ENCODE results near the gene CD82. TPM values are rescaled to one million over a fixed set of nuclear protein-coding genes. Genes with fewer than 3 reads are reported as not detected.

Gene CD82
- total and polyA plus RNA-seq, 2 donors (not counting 1 experiment from before 2014, with no cell fraction given) = 192 to 438 TPM

DNA sequence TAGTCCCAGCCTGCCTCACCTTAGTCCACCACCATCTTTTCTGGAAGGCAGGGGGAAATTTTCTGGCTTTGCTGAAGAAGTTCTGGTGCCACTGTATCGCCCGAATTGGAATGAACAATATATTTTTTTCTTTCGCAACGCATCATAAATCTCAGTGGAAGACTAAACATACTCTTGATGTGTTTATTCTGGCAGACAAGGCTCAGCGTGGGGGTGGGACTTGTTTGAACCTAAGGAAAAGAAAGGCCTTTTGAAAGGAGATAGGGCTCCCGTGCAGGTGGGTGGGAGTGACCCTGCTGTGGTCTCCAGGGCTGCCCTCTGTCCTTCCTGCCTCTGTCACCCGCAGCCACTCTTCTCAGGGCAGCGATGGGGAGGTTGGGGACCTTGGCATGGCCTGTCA, 42.5 kb downstream of the CD82 start:
- peak overlapping the region; percentile 71 for H3K4me2 ChIP-seq (replicated peaks; ENCODE audit: low read depth, low read length, poor library complexity, severe bottlenecking)
- CTCF ChIA-PET = interaction anchor here (1.1 to 2.2 kb wide), 4 partner anchors 9 to 51 kb away, joined by 4 to 10 read pairs (median 5); no protein-coding TSS in a partner anchor
- no peaks in the 10 kb centered on the region for H3K27me3 Mint-ChIP-seq
- H3K79me2 ChIP-seq (ENCODE audit: control insufficient read depth, insufficient read depth, low read length) = peaks cover 12% of the 10 kb centered on the region
- peak overlapping the region; percentile 97 to 99 for H3K27ac ChIP-seq (ENCODE audit: low read length in 2 of 2)
- no peaks in the 10 kb centered on the region for H3K27me3 ChIP-seq (replicated peaks in 1 of 4; ENCODE audit: control extremely low read depth in 1 of 4, control insufficient read depth in 3 of 4, insufficient read depth in 4 of 4, low read length in 3 of 4)
- intact Hi-C loops (cut with micrococcal nuclease) = loop anchor here (2.0 to 10.0 kb wide), 4 partner anchors 51 to 1237 kb away; partner anchors contain the start of gene CRY2
- H3K27ac Mint-ChIP-seq = peak overlapping the region; percentile 96
- no peaks in the 10 kb centered on the region for H3K9me3 Mint-ChIP-seq (ENCODE audit: insufficient read depth)
- POLR2A ChIA-PET = interaction anchor here (1.2 kb wide), 1 partner anchor 12 kb away, joined by 4 read pairs; no protein-coding TSS in a partner anchor
- peak overlapping the region; percentile 41 for H3K9ac ChIP-seq (ENCODE audit: low read length)
- H2AFZ ChIP-seq (ENCODE audit: insufficient read depth, low read depth, low read length, poor library complexity, severe bottlenecking) = no peak overlapping the region
- H3K36me3 ChIP-seq (replicated peaks in 1 of 2; ENCODE audit: control extremely low read depth in 1 of 2, control insufficient read depth in 1 of 2, extremely low read depth in 1 of 2, insufficient read depth in 2 of 2, low read length in 1 of 2) = peaks cover 2 to 44% of the 10 kb centered on the region in 2 experiments
- no peaks in the 10 kb centered on the region for H4K20me1 ChIP-seq (ENCODE audit: control insufficient read depth, insufficient read depth, low read length, poor library complexity, severe bottlenecking)
- no peak for ATAC-seq (ENCODE audit: low read depth)
- H3K9me3 ChIP-seq (ENCODE audit: control extremely low read depth in 1 of 3, control insufficient read depth in 2 of 3, insufficient read depth in 1 of 3, low read length in 2 of 3) = no peaks in the 10 kb centered on the region
- DNase-seq = no peak
- TF ChIP-seq EZH2 (IDR thresholded peaks at IDR 0.05; ENCODE audit: borderline replicate concordance, insufficient read depth, low read depth, low read length, poor library complexity, severe bottlenecking) = no peak
- TF ChIP-seq, protein P1, sequence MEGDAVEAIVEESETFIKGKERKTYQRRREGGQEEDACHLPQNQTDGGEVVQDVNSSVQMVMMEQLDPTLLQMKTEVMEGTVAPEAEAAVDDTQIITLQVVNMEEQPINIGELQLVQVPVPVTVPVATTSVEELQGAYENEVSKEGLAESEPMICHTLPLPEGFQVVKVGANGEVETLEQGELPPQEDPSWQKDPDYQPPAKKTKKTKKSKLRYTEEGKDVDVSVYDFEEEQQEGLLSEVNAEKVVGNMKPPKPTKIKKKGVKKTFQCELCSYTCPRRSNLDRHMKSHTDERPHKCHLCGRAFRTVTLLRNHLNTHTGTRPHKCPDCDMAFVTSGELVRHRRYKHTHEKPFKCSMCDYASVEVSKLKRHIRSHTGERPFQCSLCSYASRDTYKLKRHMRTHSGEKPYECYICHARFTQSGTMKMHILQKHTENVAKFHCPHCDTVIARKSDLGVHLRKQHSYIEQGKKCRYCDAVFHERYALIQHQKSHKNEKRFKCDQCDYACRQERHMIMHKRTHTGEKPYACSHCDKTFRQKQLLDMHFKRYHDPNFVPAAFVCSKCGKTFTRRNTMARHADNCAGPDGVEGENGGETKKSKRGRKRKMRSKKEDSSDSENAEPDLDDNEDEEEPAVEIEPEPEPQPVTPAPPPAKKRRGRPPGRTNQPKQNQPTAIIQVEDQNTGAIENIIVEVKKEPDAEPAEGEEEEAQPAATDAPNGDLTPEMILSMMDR (IDR thresholded peaks at IDR 0.05) = no peak
- H3K4me3 ChIP-seq (ENCODE audit: control extremely low read depth in 1 of 5, extremely low read depth in 1 of 5, insufficient read depth in 1 of 5, low read depth in 2 of 5, low read length in 4 of 5) = no peak overlapping the region
- peak overlapping the region; percentile 78 for H3K4me3 Mint-ChIP-seq
- 80% methylated on average over 4 of the region's 8 CpGs for WGBS (ENCODE audit: insufficient coverage)
- peaks cover 96 to 100% of the 10 kb centered on the region in 2 donors for H3K4me1 ChIP-seq (ENCODE audit: control insufficient read depth in 2 of 2, insufficient read depth in 2 of 2, low read length in 2 of 2)
- H3K4me1 Mint-ChIP-seq = peaks cover 94% of the 10 kb centered on the region

DNA sequence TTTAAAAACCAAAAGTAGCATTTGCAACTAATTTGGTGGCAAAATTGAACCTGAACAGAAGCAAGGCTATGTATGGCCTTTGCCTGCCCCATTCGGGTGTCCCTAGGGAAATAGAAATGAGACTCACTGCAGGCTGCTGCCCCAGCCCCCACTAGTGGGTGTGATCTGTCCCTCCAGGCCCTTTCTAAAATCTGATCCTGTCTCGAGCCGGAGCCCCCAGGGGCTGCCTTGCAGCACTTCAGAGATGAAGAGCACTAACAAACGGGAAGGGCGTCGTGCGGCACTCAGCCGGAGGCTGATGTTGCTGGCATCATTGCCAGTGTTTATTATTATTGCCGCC, 43.2 kb downstream of the CD82 start:
- POLR2A ChIA-PET = interaction anchor here (1.0 to 9.7 kb wide), 6 partner anchors 9 to 494 kb away, joined by 3 to 189 read pairs (median 30); partner anchors contain the start of gene CD82

More for the DNA sequence above, 43.2 kb downstream of the CD82 start:
- Histone ChIP-seq H3K27ac (ENCODE audit: low read length in 2 of 2) (peak overlapping the region; percentile 97 to 99), H3K27me3 (replicated peaks in 1 of 4; ENCODE audit: control extremely low read depth in 1 of 4, control insufficient read depth in 3 of 4, insufficient read depth in 4 of 4, low read length in 3 of 4) (no peaks in the 10 kb centered on the region), H3K4me3 (ENCODE audit: control extremely low read depth in 1 of 5, extremely low read depth in 1 of 5, insufficient read depth in 1 of 5, low read depth in 2 of 5, low read length in 4 of 5) (peak overlapping the region in 1 of 5 experiments; percentile 8), H3K4me2 (replicated peaks; ENCODE audit: low read depth, low read length, poor library complexity, severe bottlenecking) (peak overlapping the region; percentile 71), H2AFZ (ENCODE audit: insufficient read depth, low read depth, low read length, poor library complexity, severe bottlenecking) (no peak overlapping the region), H3K9me3 (ENCODE audit: control extremely low read depth in 1 of 3, control insufficient read depth in 2 of 3, insufficient read depth in 1 of 3, low read length in 2 of 3) (no peaks in the 10 kb centered on the region), H3K36me3 (replicated peaks in 1 of 2; ENCODE audit: control extremely low read depth in 1 of 2, control insufficient read depth in 1 of 2, extremely low read depth in 1 of 2, insufficient read depth in 2 of 2, low read length in 1 of 2) (peaks cover 2 to 40% of the 10 kb centered on the region in 2 experiments), H3K79me2 (ENCODE audit: control insufficient read depth, insufficient read depth, low read length) (peaks cover 13% of the 10 kb centered on the region), H4K20me1 (ENCODE audit: control insufficient read depth, insufficient read depth, low read length, poor library complexity, severe bottlenecking) (no peaks in the 10 kb centered on the region), H3K4me1 (ENCODE audit: control insufficient read depth in 2 of 2, insufficient read depth in 2 of 2, low read length in 2 of 2) (peaks cover 96 to 100% of the 10 kb centered on the region in 2 donors), H3K9ac (ENCODE audit: low read length) (peak overlapping the region; percentile 41)
- ATAC-seq (ENCODE audit: low read depth) = peak; percentile 1
- Mint-ChIP-seq H3K27me3 (no peaks in the 10 kb centered on the region), H3K9me3 (ENCODE audit: insufficient read depth) (no peaks in the 10 kb centered on the region), H3K4me3 (peak overlapping the region; percentile 78), H3K4me1 (peaks cover 94% of the 10 kb centered on the region), H3K27ac (peak overlapping the region; percentile 96)
- intact Hi-C loops (cut with micrococcal nuclease) = loop anchor here (2.0 to 10.0 kb wide), 4 partner anchors 52 to 1236 kb away; partner anchors contain the start of gene CRY2
- TF ChIP-seq, protein P1 (IDR thresholded peaks at IDR 0.05) = no peak
- TF ChIP-seq EZH2 (IDR thresholded peaks at IDR 0.05; ENCODE audit: borderline replicate concordance, insufficient read depth, low read depth, low read length, poor library complexity, severe bottlenecking) = no peak
- 29% methylated on average over 9 of the region's 9 CpGs for WGBS (ENCODE audit: insufficient coverage)
- no peak for DNase-seq
- CTCF ChIA-PET = interaction anchor here (0.9 to 21.7 kb wide), 7 partner anchors 12 to 323 kb away, joined by 3 to 816 read pairs (median 7); partner anchors contain the start of gene CD82
